Kidney tubule cell (primary cell): Measurements from ENCODE around the gene HMCN1.
"Not testable (repeated sequence)": the region's sequence is repeated elsewhere in the genome, so short reads cannot be mapped to it uniquely, and the experiment has no call there.

Experiments used
- DNase-seq: peaks from one replicate; pipeline ENCODE4 v3.0.0-alpha.2; 2018; ENCODE audit warnings: low spot score

The HMCN1 gene

DNA sequence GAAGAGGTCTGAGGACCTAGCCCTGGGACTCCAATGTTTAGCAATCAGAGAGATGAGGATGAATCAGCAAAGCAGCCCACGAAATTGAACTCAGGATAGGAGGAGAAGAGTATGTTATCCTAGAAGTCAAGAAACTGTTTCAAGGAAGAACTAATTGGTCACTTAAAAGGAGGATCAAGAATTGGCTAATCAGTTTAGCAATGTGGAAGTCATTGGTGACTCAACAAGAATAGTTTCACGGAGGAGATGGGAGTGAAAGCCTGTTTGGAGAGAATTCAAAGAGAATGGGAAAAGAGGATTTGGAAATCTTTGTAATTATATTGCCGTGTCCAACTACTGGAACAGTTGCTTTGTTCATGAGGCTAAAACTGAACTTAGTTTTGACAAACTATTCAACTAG lies 7.4 kb downstream of the HMCN1 start:
- no peak for DNase-seq

- DNase-seq, result no peak
Observed at GRCh38 chr1:185742403-185742802, 8.2 kb downstream of the HMCN1 start.

- no peak for DNase-seq
Observed at GRCh38 chr1:185745165-185745564, 11.0 kb downstream of the HMCN1 start.

DNA sequence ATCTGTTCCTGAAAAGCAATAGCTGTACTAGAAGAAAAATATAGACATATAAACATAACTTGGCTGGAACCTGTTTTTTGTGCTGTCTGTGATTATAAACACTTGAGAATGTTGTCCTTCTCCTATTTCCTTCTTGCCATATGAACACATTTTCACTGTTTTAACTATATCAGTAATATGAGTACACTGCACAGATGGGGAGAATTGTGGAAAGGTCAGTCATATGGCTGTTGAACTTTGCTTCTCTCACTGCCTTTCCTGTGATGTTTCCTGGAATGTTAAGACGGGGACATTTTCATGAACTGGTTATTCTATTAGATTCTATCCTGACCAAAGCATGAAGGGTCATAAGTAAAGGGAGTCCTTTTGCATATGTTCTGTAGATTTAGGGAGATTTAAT lies 24.9 kb downstream of the HMCN1 start:
- no peak for DNase-seq

GRCh38 chr1:185761841-185762240 lies 27.6 kb downstream of the HMCN1 start:
- DNase-seq, result no peak

GRCh38 chr1:185767508-185768120 lies 33.4 kb downstream of the HMCN1 start:
- DNase-seq, result no peak

GRCh38 chr1:185768371-185768770 lies 34.2 kb downstream of the HMCN1 start:
- no peak for DNase-seq

- peak; percentile 66 for DNase-seq
Observed at GRCh38 chr1:185769136-185769535, 34.9 kb downstream of the HMCN1 start.

DNA sequence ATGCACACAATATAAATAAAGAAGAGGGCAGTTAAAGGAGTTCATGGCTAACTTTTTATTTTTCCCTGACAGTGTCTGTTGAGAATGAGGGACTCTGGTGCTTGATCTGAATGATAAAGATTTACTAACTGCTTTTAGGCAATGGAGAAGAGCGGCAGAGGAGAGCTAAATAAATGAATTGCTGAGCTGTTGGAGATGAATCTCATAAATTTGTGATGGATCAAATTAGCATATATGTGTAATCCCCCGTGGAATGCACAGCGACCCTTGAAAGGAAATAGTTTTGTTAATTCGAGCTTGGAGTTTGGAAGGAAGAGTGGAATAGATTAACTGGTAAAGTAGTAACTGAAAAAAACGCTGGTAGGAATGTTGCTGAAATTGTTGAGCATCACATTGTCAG lies 40.2 kb downstream of the HMCN1 start:
- no peak for DNase-seq

- peak; percentile 47 for DNase-seq
Observed at GRCh38 chr1:185775501-185775900, 41.3 kb downstream of the HMCN1 start.

DNA sequence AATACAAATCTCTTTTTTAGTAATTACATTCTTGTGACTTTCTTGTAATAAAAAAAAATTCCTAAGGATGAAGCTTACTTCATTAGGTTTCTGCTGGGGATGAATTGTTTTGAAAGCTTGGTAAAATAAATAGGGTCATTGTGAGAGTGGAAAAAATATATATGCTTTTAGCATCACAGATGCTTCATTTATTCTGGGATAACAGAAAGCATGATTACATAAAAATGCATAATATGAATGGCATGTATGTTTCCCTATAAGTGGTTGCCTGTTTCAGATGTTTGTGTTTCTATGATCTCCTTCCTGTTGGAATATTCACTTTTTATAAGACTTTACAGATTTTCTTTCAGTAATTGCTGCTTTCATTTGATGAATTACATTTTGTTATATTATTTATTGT lies 42.3 kb downstream of the HMCN1 start:
- DNase-seq, result no peak

DNA sequence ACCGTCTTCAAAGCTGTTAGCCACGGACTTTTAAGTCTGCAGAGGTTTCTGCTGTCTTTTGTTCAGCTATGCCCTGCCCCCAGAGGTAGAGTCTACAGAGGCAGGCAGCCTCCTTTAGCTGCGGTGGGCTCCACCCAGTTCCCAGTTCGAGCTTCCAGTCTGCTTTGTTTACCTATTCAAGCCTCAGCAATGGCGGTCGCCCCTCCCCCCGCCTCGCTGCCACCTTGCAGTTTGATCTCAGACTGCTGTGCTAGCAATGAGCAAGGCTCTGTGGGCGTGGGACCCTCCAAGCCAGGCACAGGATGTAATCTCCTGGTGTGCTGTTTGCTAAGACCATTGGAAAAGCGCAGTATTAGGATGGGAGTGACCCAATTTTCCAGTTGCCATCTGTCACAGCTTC lies 49.7 kb downstream of the HMCN1 start:
- DNase-seq, result not testable (repeated sequence)

- DNase-seq, result no peak
Observed at GRCh38 chr1:185785586-185785985, 51.4 kb downstream of the HMCN1 start.

DNA sequence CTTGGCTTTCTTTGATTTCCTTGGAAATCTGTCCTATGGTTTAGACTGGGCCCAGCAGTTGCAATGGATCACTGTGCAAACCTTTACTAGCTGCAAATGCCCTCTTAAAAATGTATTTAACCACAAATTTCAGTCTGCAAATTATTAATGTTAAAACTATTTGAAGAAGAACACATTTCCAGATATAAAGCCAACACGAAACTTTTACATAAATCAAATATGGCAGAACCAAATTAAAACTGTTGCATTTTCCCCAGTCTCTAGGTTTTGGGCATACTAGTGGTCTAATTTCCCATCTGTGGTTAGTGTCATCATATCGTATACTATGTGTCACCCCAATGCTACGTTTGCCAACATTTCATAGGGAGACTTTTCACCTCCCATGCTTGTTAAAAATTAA lies 52.3 kb downstream of the HMCN1 start:
- DNase-seq, result no peak

DNA sequence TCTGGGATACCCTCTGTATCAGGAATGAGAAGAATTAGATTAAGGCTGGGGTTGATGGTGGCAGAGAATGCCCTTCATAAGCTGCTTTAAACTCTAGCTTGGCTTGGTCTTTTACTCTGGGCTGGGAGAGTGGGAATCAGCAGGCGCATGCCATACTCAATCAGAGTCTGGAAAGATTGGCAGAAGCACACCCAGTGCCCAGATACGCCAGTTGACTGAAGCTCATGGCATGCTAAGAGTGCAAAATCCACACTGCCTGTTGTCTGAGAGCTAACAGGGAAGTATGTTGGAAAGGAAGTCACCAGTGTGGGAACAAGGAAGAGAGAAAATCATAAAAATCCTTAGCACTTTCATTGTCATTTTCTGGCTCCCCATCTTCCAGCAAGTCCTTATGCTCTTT lies 53.0 kb downstream of the HMCN1 start:
- DNase-seq, result no peak

DNA sequence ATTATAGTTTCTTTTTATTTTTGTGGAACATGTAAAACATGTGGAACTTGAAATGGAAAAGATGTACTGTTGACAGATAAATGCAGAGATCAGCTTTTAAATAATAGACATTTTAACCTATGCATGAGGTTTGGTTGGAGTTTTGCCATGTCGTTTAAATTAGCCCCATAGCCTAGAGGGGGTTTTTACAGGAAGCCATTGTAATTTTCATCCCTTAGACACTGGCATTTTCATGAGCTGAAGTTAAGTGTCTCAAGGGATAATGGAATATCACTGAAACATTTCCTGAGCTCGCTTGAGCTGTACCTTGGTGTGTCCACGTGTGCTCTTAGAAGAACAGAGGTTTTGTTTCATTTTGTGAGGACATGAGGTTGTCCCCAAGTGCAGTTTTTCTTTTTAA lies 54.2 kb downstream of the HMCN1 start:
- no peak for DNase-seq

DNA sequence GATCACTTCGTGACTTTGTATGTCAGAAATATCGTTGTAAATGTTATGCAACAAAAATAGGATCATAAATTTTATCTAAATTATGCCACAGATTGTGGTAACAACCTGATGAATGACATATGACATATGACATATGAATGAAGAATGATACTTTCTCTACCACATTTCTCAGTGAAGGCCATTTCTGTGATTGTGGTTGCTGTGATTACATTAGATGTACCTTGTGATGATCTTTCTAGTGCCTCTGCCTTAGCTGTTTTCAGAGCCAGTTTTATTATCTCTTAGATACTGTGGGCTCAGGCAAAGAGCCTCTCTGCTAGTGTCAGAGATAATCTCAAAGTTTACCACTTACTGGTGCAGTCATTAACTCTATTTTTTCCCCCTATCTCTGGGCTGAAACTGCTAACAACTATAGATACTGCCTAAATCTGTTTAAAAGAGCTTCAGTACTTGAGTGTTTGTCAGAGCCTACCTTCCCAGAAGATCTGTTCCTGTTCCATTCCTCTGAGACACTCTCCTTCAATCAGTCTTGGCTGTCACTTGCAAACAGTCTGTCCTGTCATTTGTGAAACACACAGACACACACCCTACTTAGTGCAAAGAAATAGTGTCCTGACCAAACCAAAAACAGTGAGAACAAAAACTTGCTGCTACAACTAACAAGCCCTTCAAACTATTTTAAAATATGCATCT lies 55.5 kb downstream of the HMCN1 start:
- no peak for DNase-seq

DNA sequence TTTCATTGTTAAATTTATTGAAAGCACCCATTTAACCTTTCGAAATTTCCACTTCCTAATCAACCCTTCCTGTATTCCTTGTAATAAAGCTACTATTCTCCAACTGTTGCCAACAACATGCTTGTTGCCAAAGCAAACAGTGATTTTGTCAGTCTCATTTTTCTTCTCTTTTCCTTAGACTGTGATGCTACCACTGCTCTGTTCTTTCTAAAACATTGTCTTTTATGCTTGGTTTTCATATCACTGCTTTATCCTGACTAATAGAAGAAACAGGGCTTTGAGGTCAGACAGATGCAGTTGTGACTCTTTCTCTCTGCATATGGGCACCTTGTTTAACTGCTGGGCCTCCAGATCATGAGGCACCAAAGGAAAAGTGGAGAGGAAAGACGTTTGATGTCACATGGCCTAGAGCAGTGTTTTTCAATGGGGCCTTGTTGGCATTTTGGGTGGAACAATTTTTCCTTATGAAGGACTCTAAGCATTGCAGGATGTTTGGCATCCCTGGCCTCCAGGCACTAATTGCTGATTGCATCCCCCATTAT lies 56.1 kb downstream of the HMCN1 start:
- DNase-seq, result no peak

- no peak for DNase-seq
Observed at GRCh38 chr1:185792040-185792439, 57.8 kb downstream of the HMCN1 start.

DNA sequence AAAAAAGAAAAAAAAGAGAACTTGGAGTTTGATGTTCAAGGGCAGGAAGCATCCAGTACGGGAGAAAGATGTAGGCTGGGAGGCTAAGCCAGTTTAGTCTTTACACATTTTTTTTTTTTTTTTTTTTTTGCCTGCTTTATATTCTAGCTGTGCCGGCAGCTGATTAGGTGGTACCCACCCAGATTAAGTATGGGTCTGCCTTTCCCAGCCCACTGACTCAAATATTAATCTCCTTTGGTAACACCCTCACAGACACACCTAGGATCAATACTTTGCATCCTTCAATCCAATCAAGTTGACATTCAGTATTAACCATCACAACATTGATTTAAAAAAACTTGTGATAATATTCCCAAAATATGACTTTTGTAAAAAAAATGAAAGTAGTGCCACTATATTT lies 60.3 kb downstream of the HMCN1 start:
- not testable (repeated sequence) for DNase-seq

- no peak for DNase-seq
Observed at GRCh38 chr1:185795181-185795580, 61.0 kb downstream of the HMCN1 start.

DNA sequence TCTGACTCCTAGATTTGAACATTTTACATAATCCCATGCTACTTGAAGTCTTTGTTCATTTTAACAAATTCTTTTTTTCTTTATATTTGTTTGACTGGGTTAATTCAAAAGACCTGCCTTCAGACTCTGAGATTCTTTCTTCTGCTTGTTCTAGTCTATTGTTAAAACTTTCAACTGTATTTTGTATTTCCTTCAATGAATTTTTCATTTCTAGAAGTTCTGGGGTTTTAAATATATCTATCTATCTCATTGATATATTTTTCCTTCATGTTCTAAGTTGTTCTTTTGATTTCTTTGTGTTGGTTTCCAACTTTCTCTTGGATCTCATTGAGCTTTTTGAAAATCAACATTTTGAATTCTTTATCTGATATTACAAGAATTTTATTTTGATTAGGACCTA lies 64.3 kb downstream of the HMCN1 start:
- no peak for DNase-seq

DNA sequence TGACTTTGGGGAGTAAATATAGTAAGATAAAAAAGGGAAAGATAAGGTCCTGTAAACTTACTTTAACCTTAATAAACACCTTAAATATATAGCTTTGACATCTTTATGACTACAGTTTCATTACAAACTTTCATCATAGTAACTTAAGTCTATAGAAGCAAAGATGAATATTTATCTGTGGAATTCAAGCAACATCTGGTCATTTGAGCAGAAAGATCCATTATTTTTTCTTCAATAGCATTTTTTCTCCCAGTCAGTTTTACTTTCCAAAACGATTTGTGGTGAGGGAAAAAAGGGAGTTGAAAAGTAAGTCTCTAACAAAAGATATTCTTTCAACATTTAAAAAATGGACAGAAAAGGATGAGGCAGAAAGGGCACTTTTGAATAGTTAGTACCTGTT lies 69.0 kb downstream of the HMCN1 start:
- no peak for DNase-seq

DNA sequence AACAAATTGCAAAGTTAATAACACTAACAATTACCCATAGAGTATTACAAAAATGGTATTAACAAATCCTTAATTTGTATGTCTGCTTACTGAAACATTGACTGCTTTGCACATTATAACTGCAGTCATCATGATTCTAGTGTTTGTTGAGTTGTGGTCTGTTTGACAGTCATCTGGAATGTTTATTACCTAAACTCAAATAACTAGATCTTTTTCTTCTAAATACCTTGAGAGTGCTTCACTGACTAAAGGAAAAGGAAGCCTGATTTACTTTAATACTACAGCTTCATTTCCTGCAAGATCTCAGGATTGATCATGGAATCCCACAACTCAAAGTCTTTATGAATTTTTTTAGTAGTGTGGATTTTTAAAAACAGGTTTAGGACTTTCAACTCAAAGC lies 70.0 kb downstream of the HMCN1 start:
- DNase-seq, result peak; percentile 60
